HEK293 (cell line): ENCODE data around the gene CDK6.

Experiments used
- KLF1 ChIP-seq: fragments of 450-650 bp; formaldehyde crosslinking; IDR thresholded peaks from 2 replicates; pipeline ENCODE4 v1.5.1; 2016; ENCODE audit warnings: missing biosample characterization, missing genetic modification characterization
- KLF16 ChIP-seq: fragments of 450-650 bp; formaldehyde crosslinking; IDR thresholded peaks from 2 replicates; pipeline ENCODE4 v1.5.1; 2017; ENCODE audit warnings: missing biosample characterization, missing genetic modification characterization
- MYNN ChIP-seq: fragments of 450-650 bp; formaldehyde crosslinking; IDR thresholded peaks from 2 replicates; pipeline ENCODE4 v1.5.1; 2016; ENCODE audit warnings: missing biosample characterization, missing genetic modification characterization, borderline replicate concordance
- SP2 ChIP-seq: fragments of 450-650 bp; formaldehyde crosslinking; IDR thresholded peaks from 2 replicates; pipeline ENCODE4 v1.5.1; 2016; ENCODE audit warnings: missing biosample characterization, missing genetic modification characterization
- YY1 ChIP-seq: fragments of 450-650 bp; formaldehyde crosslinking; IDR thresholded peaks from 2 replicates; pipeline ENCODE4 v1.5.1; 2018; ENCODE audit warnings: missing biosample characterization, missing genetic modification characterization
- ZFP37 ChIP-seq: fragments of 450-650 bp; formaldehyde crosslinking; IDR thresholded peaks from 2 replicates; pipeline ENCODE4 v1.5.1; 2016; ENCODE audit warnings: missing biosample characterization, missing genetic modification characterization
- ZNF274 ChIP-seq, 2 experiments: fragments of 200-500 bp in 1 of 2; fragments of 450-650 bp in 1 of 2; sonication (Bioruptor generic) in 1 of 2; formaldehyde crosslinking in 1 of 2; IDR thresholded peaks; 2 replicates each; pipeline versions ENCODE4 v1.5.1 to v1.6.1; 2014 to 2016; ENCODE audit warnings: borderline replicate concordance in 1 of 2, inconsistent platforms in 1 of 2, low read length in 1 of 2, missing biosample characterization in 1 of 2, missing genetic modification characterization in 1 of 2
- ZNF548 ChIP-seq: fragments of 450-650 bp; formaldehyde crosslinking; IDR thresholded peaks from 2 replicates; pipeline ENCODE4 v1.5.1; 2016; ENCODE audit warnings: missing biosample characterization, missing genetic modification characterization
- ZNF670 ChIP-seq: fragments of 450-650 bp; formaldehyde crosslinking; IDR thresholded peaks from 2 replicates; pipeline ENCODE4 v1.5.1; 2016; ENCODE audit warnings: missing biosample characterization, missing genetic modification characterization, low read depth
- TF ChIP-seq, protein P1 (sequence below): fragments of 450-650 bp; formaldehyde crosslinking; IDR thresholded peaks from 2 replicates; pipeline ENCODE4 v1.5.1; 2016; ENCODE audit warnings: missing biosample characterization, missing genetic modification characterization
- TF ChIP-seq, protein P2 (sequence below): fragments of 450-650 bp; formaldehyde crosslinking; IDR thresholded peaks from 2 replicates; pipeline ENCODE4 v1.5.0; 2017; ENCODE audit warnings: missing biosample characterization, missing genetic modification characterization, borderline replicate concordance
- TF ChIP-seq, protein P3 (sequence below): fragments of 450-650 bp; formaldehyde crosslinking; IDR thresholded peaks from 2 replicates; pipeline ENCODE4 v1.5.1; 2016; ENCODE audit warnings: missing biosample characterization, missing genetic modification characterization

DNA sequence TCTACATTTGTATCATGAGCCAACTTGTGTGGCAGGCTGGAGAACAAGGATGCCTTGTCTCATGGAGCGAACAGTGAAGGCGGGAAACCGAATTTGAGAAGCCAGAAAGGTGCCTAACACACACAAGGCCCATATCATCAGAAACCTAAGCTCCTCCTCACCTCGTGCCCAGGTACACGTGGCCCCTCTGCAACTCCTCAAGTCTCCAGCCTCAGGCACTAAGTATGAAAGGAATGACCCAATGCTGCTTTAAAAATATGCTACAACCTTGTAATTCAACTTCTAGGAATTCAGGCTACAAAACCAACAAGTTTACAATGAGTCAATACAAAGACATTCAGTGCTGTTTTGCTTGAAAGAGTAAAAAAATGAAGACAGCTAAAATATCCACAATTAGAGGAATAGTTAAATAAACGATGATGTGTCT, 95.7 kb downstream of the CDK6 start:
- TF ChIP-seq ZFP37 (tag by site-specific recombination) = no peak
- no peak for TF ChIP-seq ZNF548 (tag by site-specific recombination)
- TF ChIP-seq YY1 (tag by site-specific recombination) = no peak
- TF ChIP-seq, protein P1, sequence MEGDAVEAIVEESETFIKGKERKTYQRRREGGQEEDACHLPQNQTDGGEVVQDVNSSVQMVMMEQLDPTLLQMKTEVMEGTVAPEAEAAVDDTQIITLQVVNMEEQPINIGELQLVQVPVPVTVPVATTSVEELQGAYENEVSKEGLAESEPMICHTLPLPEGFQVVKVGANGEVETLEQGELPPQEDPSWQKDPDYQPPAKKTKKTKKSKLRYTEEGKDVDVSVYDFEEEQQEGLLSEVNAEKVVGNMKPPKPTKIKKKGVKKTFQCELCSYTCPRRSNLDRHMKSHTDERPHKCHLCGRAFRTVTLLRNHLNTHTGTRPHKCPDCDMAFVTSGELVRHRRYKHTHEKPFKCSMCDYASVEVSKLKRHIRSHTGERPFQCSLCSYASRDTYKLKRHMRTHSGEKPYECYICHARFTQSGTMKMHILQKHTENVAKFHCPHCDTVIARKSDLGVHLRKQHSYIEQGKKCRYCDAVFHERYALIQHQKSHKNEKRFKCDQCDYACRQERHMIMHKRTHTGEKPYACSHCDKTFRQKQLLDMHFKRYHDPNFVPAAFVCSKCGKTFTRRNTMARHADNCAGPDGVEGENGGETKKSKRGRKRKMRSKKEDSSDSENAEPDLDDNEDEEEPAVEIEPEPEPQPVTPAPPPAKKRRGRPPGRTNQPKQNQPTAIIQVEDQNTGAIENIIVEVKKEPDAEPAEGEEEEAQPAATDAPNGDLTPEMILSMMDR (tag by site-specific recombination) = no peak
- TF ChIP-seq, protein P2, sequence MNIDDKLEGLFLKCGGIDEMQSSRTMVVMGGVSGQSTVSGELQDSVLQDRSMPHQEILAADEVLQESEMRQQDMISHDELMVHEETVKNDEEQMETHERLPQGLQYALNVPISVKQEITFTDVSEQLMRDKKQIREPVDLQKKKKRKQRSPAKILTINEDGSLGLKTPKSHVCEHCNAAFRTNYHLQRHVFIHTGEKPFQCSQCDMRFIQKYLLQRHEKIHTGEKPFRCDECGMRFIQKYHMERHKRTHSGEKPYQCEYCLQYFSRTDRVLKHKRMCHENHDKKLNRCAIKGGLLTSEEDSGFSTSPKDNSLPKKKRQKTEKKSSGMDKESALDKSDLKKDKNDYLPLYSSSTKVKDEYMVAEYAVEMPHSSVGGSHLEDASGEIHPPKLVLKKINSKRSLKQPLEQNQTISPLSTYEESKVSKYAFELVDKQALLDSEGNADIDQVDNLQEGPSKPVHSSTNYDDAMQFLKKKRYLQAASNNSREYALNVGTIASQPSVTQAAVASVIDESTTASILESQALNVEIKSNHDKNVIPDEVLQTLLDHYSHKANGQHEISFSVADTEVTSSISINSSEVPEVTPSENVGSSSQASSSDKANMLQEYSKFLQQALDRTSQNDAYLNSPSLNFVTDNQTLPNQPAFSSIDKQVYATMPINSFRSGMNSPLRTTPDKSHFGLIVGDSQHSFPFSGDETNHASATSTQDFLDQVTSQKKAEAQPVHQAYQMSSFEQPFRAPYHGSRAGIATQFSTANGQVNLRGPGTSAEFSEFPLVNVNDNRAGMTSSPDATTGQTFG = no peak
- TF ChIP-seq, protein P3, sequence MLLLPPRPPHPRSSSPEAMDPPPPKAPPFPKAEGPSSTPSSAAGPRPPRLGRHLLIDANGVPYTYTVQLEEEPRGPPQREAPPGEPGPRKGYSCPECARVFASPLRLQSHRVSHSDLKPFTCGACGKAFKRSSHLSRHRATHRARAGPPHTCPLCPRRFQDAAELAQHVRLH (tag by site-specific recombination) = no peak
- no peak for TF ChIP-seq ZNF670 (tag by site-specific recombination)
- no peak for TF ChIP-seq KLF1 (tag by site-specific recombination)
- TF ChIP-seq MYNN (tag by site-specific recombination) = no peak
- TF ChIP-seq KLF16 (tag by site-specific recombination) = no peak
- TF ChIP-seq SP2 (tag by site-specific recombination) = no peak
- TF ChIP-seq ZNF274 (IDR thresholded peaks at IDR 0.05; ENCODE audit: low read length) = no peak
- no peak for TF ChIP-seq ZNF274 (tag by site-specific recombination; IDR thresholded peaks at IDR 0.05; ENCODE audit: borderline replicate concordance)
